SW480 (cell line): Measurements from ENCODE around the gene PDE4B.

Source experiments
- DNase-seq: peaks from one replicate; pipeline ENCODE4 v3.0.0-alpha.2; 2016; ENCODE audit warnings: low spot score

Gene PDE4B

GRCh38 chr1:65882076-65882475 is 89.4 kb downstream of the PDE4B start:
- no peak for DNase-seq

DNA sequence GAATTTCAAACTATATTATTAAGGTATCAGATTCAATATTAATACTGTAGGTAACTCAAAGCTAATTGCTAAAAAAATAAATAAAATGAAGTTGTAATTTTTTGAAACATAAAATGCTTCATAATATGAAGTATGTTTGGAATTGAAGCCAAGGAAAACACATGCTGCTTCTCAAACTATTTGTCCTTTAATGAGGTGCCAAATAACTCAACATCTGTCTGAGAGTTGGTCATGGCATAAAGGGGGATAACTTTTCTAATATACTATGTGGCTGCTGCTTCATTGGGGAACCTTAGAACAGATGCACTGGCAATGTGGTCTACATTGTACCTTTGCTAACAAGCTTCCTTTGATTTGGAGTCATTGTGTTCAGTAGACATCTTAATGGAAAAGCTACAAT is 96.7 kb downstream of the PDE4B start:
- no peak for DNase-seq

GRCh38 chr1:65890201-65890843 is 97.6 kb downstream of the PDE4B start:
- no peak for DNase-seq

GRCh38 chr1:65894738-65895605 is 102.3 kb downstream of the PDE4B start:
- DNase-seq: no peak

GRCh38 chr1:65896721-65897120 is 104.0 kb downstream of the PDE4B start:
- DNase-seq: no peak

DNA sequence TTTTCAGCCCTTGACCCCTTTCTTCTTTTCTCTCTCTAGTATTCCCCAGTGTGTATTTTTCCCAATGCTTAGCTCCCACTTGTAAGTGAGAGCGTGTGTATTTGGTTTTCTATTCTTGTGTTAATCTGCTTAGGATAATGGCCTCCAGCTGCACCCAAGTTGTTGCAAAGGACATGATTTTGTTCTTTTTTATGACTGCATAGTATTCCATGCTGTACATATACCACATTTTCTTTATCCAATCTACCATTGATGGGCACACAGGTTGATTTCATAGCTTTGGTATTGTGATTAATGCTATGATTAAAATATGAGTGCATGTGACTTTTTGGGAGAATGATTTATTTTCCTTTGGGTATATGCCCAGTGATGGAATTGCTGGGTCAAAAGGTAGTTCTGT is 104.8 kb downstream of the PDE4B start:
- DNase-seq: no peak

DNA sequence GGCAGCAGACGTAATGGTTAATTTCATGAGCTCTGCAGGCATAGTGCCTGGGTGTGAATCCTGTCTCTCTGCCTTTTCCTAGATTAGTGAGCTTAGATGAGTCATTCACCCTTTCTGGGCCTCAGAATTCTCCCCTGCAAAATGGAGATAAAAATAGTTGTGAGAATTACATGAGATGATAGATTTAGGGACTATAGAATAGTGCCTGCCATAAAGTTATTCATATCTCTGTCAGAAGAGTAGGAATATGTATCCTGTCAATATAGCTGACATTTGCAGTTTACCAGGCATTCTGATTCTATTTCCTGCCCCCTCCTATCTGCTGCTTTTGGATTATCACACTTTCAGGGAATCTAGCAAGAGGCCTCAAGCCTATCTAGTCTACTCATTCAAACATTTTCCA is 112.0 kb downstream of the PDE4B start:
- DNase-seq: no peak

- DNase-seq: no peak
These were observed 117.7 kb downstream of the PDE4B start for GRCh38 chr1:65910432-65910831.

- DNase-seq: no peak
These were observed 119.0 kb downstream of the PDE4B start for GRCh38 chr1:65911679-65912078.

DNA sequence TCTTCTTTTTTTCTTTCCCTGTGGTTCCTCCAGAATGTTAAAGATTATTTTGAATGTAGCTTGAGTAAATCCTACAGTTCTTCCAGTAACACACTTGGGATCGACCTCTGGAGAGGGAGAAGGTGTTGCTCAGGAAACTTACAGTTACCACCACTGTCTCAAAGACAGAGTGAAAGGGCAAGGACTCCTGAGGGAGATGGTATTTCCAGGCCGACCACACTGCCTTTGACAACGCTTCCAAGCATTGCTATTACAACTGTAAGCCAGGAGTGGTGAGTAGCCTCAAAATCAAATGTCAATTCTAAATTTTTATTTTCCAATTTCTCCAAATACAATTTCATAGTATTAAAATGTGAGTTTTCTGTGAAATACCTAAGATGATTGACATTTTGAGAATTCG is 125.9 kb downstream of the PDE4B start:
- no peak for DNase-seq

DNA sequence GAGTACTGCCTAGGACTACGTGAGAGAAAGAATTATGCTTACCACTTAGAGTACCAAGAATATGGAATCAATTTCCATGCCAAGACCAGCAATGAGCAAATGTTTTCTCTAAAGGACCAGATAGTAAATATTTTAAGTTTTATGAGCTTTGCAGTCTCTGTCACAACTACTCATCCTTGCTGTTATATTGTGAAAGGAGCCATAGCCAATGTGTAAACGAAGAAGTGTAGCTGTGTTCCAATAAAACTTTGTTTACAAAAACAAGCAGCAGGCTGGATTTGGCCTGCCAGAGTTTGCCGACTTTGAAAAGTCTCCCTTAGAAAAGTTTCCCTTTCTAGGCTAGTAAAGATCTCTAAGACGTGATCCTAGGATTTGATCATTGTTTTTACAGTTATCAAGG is 128.8 kb downstream of the PDE4B start:
- DNase-seq: no peak

DNA sequence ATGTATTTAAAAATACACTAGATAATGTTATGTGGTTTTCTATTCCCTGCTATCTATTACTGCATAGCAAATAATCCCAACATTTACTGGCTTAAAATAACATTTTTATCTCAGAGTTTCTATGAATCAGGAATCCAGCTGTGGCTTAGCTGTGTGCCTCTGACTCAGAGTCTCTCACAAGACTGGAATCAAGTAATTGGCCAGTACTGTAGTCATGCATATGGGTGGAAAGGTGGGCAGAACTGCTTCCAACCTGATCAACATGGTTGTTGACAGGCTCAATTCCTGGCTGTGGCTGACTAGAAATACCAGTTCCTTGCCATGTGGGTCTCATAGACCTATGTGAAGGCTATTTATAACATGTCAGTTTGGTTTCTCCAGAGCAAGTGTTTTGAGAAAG is 131.8 kb downstream of the PDE4B start:
- no peak for DNase-seq

DNA sequence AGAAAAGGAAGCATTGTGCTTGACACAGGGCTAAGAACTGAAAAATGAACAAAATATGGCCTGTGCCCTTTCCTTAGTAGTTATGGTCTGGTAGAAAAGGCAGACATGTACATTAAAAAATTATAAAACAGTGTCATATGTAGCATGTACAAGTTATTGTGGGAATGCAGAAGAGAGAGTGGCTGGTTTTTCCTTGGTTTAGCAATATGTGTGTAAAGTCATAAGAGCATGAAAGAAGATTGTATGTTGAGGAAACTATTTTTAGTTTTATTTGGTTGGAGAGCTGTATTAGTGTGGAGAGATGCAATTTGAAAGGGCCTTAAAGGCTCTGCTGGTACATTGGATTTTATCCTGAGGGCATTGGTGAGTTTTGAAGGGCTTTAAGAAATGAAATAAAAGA is 145.8 kb downstream of the PDE4B start:
- DNase-seq: no peak

GRCh38 chr1:65939191-65939590 is 146.5 kb downstream of the PDE4B start:
- no peak for DNase-seq

DNA sequence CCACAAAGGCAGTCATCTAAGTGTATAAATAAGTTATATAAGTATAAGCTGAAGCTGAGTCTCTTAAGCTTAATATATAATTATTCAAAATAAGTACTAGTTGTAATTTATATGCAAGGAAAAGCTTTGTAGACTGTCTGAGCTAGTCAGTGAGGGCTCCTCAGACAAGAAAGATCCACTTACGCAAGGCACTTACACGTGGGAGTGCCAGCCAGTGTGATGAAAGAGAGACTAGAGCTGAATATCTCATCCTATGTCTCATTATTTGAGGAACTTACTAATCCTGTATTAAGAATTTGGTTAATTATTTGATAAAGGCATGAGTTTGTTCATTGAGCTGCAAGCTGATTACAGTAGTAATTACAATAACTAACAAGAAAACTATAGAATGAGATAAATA is 146.9 kb downstream of the PDE4B start:
- DNase-seq: no peak

DNA sequence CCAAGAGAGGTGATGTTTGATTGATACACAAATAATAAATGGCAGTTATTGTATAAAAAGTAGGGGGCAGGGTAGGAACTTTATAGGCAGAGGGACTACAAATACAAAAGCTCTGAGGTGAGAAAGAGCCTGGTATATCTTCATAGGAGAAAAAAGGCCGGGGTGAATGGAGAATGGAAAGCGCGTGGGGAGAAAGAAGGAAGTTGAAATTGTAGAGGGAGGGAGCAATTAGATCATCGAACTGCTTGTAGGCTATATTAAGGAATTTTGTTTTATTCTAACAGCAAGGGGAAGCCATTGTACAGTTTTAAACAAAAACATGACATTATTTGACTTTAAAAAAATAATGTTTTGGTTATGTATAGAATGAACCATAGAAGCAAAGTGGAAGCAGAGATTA is 147.4 kb downstream of the PDE4B start:
- no peak for DNase-seq

- no peak for DNase-seq
These were observed 149.8 kb downstream of the PDE4B start for GRCh38 chr1:65942476-65942875.

GRCh38 chr1:65946376-65946775 is 153.7 kb downstream of the PDE4B start:
- DNase-seq: no peak

- DNase-seq: no peak
These were observed 154.3 kb downstream of the PDE4B start for GRCh38 chr1:65946960-65947359.

DNA sequence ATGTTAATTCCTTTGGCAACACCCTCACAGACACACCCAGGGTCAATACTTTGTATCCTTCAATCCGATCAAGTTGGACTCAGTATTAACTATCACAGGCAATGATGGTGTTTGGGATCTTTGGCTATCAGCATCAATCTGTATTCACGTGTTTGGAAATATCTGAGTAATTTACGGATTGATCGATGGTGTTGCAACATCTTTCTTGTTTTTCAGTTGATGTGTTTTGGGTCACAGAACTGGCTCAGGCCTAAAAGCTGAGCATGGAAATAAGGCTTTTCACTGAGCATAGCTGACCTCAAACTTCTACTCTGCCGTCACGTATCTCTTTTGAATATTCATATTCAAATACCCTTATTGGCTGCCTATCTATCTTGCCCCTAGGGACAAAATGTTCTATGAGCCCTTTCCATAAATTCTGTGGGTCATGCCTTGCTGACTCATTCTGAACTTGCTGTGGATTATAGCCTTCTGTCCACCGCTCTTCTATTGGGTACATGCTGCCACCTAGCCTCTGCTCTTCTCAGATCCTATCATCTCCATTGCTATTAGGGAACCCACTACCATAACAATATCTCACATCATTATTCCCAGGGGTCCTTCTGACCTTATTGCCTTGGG is 156.0 kb downstream of the PDE4B start:
- DNase-seq: peak; percentile 24

GRCh38 chr1:65949230-65949626 is 156.5 kb downstream of the PDE4B start:
- DNase-seq: no peak

GRCh38 chr1:65949933-65950332 is 157.2 kb downstream of the PDE4B start:
- DNase-seq: no peak

- no peak for DNase-seq
These were observed 160.0 kb downstream of the PDE4B start for GRCh38 chr1:65952696-65953095.
